SH-SY5Y (cell line): ENCODE measurements around the gene CRHBP.

Experiments
- GATA2 ChIP-seq: IDR thresholded peaks from 2 replicates; pipeline ENCODE4 v1.6.1; 2011; ENCODE audit warnings: mild to moderate bottlenecking, low read depth, low read length
- GATA3 ChIP-seq: IDR thresholded peaks from 2 replicates; pipeline ENCODE4 v1.6.1; 2011; ENCODE audit warnings: low read depth, mild to moderate bottlenecking, low read length, moderate library complexity

- TF ChIP-seq GATA3, result no peak
- no peak for TF ChIP-seq GATA2
Measured at GRCh38 chr5:76942581-76942980, 10.3 kb upstream of the CRHBP start.
